Fibroblast of peridontal ligament (primary cell): ENCODE measurements around the gene REXO1.

Experiments used
- DNase-seq: peaks from one replicate; pipeline ENCODE4 v3.0.0-alpha.2; 2010; ENCODE audit errors: extremely low read depth

The REXO1 gene

DNA sequence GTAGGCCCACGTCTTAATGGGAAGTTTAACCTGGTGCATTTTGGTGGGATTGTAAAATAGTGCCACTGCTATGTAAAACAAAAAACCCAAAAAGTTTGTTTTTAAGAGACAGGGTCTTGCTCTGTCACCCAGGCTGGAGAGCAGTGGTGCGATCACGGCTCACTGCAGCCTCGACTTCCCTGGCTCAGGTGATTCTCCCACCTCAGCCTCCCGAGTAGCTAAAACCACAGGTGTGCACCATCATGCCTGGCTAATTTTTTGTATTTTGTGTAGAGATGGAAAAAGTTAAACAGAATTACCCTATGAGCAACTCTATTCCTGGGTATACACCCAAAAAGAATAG lies 820 bp upstream of the REXO1 start:
- no peak for DNase-seq

DNA sequence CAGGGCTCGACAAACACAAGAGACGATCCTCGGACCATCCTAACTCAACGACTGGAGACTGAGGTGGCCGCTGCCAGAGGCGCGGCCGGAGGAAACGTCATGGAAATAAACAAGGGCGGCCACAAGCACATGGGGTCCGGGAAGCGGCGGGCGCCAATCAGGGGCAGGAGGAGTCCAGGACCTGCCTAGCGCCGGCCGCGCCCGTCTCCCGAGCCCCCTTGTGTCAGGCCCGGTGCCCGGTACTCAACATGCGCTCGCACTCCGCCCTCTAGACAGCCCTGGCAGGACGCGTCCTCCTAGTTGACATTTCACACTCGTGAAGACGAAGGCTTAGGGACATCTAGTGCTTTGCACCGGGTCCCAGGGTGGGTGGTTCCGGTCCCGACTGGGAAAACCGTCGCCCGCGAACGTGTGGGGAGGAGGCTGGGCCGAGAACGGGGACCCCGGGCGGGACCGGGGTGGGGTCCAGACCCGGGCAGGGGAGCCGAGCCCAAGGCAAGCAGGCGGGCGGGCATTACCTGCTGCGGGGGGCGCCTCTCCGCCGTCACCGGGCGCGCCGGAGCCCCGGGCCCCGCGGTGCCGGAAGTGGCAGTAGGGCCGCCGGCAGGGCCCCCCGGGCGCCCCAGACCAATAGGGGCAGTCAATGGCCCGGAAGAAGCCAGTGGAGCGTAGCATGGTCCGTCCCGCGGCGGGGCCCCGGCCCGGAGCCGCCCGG lies 442 bp downstream of the REXO1 start:
- DNase-seq: peak; percentile 47

DNA sequence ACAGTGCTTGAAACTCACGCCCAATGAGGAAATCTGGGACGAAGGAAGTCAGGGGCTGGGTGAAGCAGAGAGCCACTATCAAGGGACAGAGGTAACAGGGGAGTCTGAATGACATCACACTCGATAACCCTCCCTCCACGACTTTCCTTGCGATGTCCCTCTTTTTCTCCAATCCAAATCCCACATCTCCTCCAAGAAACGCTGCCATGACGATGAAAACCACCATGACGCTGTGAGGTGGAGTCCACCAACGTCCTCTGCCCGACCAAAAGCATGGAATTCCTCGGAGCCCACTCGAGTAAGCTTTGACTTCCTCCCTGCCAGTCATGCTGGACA lies 967 bp downstream of the REXO1 start:
- peak; percentile 45 for DNase-seq

DNA sequence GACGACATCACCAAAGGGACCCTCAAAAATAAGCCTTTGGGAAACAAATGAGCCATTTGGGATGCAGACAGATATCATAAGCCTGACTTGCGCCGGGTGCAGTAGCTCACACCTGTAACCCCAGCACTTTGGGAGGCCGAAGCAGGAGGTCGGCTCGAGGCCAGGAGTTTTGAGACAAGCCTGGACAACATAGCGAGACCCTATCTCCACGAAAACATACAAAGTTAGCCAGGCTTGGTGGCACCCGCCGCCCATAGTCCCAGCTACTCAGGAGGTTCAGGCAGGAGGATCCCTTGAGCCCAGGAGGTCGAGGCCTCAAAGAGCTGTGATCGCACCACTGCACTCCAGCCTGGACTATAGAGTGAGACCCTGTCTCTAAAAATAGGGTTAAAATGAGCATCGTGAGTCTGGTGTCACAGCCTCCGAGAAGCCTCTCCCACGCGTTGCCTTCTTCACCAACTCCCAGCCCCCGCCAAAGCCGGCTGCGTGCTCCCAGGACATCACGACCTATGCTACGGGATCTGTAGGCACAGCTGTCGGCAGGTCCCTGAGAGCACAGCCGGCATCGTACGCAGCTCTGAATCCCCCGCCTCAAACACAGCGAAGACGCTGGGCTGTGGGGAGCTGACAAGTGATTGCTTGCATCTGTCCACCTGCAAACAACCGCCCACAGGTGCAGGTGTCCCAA lies 1.6 kb downstream of the REXO1 start:
- DNase-seq: no peak

DNA sequence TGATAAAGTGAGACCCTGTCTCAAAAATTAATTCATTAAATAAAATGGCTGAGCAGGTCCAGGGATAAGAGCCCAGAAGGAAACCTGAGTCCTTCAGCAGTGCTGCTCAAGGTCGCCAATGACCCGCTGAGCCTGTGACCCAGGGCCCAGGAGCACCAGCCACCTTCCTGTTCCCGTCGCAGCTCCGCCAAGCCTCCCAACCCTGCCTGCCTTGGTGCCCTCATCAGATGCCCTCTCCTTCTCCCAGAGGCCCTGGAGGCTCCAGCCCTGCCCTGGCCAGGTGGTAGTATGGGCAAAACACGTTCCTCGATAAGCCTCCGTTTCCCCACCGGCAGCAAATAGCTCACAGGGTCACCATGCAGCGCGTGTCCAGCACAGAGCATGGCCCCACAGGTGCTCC lies 2.6 kb downstream of the REXO1 start:
- DNase-seq: no peak

DNA sequence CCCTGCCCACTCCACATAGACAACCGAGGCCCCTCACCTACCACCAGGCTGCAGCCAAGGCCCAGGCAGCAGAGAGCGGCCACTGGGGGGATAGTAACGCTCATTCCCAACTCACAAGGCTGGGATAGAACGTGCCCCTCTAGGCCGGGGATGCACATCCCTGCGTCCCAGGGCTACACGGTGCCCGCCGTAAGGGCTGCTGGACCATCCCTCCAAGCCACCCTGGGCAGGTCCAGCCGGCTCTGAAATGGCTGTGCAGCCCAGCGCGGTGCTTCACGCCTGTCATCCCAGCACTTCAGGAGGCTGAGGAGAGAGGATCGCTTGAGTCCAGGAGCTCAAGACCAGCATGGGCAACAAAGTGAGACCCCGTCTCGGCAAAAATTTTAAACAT lies 3.2 kb downstream of the REXO1 start:
- no peak for DNase-seq

DNA sequence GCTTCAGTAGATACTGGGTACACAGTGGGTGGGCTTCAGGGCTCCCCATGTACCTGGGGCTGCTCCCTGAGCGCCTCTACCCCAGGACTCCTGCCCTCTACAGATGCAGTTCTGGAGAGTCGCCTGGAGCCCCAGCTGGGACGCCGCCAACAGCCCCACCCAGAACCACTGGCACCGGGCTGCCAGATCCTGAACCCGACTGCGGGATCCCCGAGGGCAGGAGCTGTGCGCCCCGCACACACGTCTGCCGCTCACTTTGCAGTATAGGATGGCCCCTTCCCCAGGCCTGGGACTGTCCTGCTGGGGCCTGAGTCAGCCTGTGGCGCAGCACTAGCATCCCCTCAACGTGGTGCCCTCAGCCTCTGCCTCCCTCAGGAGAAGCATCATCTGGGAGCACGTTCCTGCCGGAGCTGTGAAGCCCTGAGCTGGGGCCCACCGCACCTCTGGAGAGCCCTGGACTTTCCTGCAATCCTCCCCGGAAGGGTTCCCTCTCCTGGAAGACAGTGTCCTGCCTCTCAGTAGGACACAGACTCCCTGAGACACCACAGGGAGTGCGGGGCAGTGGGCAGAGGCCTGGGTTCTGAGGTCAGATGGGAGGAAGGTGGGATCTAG lies 3.7 kb downstream of the REXO1 start:
- no peak for DNase-seq

DNA sequence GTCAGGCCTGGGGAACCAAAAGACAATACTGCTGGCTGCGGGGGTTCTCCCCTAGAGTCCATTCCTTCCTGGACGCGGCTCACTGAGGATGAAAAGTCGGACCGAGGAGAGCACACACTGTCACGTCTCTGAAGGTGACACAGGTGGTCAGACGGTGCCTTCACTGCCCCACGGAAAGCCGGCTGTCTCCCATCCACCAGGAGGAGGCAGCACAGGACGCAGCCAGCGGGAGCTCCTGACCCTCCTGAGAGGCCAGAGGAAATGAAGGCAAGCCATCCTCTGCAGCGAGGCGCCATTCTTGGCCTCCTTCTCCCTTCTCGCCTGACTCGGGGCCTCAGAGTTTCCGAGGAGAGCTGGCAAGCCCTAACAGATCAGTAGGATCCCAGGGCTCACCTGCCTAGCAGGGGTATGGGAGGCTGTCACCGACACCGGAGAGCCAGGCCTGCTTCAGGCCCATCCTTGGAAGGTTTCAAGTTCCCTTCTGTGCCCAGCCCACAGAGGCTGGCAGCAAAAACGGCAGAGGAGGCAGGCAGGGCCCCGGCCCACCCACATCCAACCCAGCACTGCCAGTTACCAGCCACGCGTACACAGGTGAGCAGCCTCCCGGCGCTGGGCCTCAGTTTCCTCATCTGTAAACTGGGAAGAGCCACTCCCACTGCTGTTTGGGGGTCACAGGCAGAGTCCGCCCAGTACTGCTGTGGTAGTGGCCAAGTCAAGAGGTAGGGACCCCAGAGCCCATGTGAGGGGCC lies 4.5 kb downstream of the REXO1 start:
- DNase-seq: no peak

DNA sequence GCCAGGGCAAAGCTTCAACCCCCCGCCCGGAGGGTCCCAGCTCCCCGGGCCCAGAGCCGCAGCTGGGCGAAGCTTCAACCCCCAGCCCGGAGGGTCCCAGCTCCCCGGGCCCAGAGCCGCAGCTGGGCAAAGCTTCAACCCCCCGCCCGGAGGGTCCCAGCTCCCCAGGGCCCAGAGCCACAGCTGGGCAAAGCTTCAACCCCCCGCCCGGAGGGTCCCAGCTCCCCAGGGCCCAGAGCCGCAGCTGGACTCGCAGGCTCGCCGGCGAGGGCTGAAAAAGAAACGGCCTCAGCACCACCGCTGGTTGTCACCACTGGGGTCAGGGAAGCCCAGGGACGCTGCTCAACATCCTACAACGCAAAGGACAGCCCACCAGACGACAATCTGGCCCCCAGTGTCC lies 5.2 kb downstream of the REXO1 start:
- no peak for DNase-seq

DNA sequence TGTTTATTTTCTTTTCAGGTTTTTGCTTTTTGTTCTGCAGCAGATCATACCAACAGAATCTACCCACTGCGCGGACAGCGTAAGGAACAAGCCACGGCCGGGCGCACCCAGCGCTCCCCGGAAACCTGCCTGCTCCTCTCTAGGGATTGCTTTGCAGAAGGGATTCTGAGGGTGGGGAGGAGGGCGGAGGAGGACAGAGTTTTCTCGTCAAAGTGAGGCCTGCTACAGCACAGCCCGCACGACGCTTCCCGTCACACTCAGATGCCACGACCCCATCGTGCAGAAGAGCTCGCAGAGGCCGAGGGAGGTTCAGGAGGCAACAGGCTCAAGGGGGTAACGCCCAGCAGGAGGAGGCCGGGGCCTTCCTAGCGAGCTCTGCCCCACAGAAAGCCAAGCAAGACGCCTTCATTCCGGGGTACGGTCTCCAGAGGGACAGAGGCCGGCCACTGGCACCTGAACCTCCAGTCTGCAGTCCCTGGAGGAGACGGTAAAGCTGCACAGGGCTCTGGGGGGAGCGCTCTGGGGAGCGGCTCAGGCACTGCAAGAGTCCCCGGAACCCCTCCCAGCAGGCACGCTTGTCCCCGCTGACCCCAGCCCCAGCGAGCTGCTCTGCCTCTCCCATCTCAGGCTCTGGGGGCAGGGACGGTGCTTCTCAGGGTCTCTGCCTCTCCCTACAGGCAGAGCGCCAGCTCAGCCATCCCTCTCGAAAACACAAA lies 6.9 kb downstream of the REXO1 start:
- no peak for DNase-seq

DNA sequence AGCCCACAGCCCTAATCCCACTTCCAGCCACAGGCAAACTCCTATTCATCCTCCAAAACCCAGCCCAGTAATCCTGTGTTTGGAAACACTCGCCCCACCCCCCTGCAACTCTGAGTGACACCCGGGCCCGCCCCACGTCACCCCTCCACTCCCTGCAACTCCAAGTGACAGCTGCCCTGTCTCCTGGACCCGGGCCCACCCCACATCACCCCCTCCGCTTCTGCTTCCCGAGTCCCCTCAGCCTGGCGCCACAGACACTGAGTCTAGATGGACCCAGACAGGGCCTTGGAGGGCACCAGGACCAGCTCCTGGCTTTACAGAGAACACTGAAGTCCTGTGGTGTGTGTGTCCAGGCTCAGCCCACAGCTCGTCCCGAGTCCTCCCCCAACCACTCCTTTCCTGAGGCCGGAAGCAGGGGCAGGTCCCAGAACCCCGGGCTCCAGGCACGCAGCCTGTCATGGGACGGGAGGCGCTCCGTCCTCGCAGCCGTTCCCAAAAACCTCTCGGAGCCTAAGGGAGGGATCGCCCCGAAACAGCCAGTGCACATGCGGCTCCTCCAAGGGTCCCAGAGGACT lies 7.7 kb downstream of the REXO1 start:
- no peak for DNase-seq

DNA sequence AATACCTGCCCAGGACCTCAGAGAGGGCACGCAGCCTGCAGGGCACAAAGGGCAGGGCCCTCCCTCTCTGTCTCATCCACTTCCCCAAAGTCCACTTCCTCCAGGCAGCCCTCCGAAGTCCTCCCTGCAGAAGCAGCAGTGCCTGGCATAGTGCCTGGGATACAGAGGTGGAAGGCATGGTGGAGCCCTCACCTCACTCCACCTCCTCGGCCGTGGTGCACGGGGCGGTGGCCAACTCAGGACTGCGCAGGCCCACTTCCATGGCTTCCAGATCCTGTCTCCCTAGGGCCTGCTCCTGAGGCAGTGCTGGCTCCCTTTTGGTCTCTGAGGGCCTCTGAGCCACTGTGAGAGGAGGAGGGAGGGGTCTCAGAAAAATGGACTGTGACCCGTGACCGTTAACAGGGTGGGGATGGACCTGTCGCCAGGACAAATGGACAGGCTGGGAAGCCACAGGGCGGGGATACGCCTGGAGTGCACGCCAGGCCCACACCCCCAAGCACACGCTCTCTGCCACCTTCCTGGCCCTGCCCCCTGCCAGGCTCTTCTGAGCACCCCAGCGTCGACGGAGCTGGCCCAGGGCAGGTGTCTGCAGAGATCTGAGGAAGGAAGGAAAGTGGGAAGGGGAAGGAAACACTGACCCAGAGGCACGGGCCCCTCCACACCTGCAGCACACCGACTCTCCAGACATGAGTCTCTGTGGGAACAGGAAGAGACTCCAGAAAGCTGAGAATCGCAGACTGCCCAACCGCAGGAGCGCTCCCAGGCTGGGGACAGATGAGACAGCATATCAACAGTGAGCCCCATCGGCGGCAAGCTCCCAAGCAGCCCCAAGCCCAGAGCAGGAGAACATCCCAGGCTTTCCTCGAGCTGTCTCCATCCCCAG lies 8.4 kb downstream of the REXO1 start:
- no peak for DNase-seq

DNA sequence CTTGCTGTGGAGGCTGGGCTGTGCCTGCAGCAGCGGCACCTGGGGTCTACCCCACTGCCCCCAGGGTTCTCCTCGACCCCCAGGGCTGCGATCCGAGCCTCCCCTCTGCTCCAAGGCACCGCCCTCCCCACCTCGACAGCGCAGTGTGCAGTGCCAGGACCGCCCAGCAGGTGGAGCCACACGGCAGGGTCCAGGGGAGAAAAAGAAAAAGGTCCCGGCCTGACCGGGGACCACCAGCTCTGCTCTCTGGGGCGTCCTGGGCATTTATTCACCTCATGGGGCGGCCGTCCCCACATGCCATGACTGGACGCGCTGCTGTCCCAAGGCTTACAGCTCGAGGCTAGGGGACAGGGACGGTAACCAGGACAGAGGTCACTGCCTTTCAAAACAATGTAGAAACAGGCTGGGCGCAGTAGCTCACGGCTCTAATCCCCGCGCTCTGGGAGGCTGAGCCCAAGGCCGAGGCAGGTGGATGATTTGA lies 10.6 kb downstream of the REXO1 start:
- peak; percentile 19 for DNase-seq

DNA sequence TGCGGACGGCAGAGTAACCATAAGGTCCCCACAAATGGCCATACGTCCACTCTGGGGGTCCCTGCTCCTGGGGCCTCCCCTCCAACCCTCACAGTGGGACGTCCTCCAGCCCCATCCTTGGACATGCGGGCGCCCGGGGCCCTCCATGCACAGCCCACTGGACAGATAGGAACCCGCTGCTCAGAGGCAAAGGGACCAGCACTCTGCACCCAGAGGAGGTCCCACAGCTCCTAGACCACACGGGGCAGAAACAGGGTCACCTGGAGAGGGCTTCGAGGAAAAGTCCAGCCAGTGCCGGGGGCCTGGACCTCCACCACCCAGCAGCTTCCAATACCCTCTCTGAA lies 11.1 kb downstream of the REXO1 start:
- DNase-seq: no peak

DNA sequence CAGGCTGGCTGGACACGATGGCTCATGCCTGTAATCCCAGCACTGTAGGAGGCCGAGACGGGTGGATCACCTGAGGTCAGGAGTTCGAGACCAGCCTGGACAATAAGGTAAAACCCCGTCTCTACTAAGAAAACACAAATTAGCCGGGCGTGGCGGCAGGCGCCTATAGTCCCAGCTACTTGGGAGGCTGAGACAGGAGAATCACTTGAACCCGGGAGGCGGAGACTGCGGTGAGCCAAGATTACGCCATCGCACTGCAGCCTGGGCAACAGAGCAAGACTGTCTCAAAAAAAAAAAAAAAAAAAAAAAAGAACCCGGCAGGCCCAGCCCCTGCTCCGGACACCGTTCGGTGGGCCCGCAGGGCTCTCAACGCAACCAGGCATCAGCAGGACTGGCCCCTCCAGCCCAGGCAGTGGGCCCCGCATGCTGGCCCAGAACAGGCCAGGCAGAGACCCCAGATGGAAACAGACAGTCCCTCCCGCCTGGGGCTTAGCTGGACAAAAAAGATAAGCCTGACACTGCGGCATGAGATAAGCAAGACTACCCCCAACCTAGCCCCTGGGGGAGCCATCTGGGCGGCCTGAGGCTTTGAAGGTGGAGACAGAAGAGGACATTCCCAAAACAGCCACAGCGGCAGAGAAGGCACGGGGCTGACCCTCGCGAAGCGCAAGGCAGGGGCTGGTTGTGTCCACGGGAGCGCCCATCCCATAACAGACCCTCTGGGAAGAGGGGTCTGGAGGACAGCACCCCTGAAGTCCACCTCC lies 11.6 kb downstream of the REXO1 start:
- DNase-seq: no peak

DNA sequence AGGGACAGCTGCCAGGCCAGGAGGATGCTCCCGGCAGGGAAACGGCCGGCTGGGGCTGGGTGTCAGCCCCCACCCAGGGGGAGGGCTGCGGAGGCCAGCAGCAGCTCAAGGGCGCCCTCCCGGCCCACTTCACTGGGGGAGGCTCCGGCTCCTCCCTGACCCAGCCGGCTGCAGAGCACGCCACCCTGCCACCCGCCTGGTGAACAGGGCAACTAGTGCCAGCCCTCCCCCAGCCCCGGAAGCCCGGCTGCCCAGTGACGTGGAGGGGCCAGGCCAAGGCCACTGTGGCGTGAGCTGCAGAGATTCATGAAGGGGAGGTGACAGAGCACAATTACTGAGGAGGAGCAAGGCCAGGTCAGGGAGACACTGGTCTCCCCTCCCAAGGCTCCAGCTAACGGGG lies 14.7 kb downstream of the REXO1 start:
- DNase-seq: no peak

DNA sequence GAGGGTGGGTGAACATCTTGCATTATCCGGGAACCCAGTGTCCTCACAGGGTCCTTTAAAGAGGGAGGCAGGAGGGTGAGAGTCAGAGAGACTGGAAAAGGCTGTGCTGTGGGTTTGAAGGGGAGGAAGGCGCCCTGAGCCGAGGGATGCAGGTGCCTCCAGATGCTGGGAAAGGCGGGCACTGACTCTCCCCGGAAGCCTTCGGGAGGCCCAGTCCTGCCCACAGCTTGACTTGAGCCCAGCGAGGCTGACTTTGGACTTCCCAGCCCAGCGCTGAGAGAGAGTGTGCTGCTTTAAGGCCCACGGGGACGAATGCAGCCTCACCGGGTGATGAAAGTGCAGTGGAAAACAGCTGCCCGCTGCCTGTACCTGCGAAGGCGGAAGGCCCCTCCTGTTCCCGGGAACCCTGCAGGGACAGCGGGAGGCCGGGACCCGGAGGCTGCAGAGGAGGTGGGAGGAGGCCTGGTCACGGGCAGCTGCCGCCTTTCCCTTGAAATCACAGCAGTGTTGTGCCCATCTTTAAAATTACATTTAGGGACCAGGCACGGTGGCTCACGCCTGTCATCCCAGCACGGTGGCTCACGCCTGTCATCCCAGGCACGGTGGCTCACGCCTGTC lies 16.1 kb downstream of the REXO1 start:
- DNase-seq: no peak

DNA sequence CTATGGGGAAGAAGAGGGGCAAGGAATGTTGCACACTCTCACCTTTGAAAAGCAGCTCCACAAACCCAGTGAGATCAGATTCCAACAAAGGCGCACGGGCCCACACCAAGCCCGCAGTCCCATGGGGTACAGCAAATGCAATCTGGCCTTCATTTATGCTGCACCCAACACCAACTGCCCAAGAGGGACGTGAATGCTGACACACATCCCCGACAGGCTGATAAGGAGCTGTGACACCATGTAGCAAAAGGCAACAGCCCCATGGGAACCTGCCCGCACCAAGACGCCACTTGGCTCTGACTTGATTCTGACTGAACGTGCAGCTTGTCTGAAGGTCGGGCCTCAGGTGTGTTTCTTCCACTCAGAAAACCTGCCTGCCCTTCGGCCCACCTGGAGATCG lies 17.3 kb downstream of the REXO1 start:
- no peak for DNase-seq

DNA sequence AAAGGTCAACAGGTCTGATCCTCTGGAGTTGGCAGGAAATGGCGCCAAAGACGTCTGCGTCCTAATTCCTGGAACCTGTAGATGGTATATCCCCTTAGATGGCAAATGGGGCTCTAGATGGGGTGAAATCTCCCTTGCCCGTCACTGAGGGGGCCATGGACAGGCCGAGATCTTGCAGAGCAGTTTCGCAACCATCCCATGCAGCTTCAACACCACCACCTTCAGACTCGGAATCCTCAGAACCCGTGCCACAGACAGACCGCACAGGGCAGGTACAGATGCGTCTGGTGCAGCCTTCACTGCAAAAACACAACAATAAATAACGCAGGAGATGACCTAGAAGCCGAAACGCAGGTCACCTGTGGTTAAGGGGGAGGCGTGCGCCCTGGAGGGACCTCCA lies 17.7 kb downstream of the REXO1 start:
- no peak for DNase-seq

DNA sequence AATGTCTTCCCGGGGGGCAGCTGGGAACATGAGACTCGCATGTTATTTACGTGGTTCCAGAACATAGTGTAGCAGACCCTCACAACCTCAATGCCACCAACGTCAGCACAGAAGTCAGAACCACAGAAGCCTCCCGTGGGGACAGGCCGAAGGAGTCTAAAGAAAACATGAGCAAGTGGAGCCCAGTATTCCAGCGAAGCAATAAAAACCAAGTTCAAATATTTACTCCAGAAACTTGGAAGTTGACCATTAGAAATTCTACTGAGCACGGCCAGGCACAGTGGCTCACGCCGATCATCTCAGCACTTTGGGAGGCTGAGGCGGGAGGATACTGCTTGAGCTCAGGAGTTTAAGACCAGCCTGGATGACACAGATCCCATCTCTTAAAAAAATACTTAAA lies 18.3 kb downstream of the REXO1 start:
- DNase-seq: no peak
